CD4-positive, alpha-beta T cell treated with Interleukin-10 for 1 hour (primary cell): ENCODE results near the gene SIGLEC15.
"Not testable (repeated sequence)": the region's sequence is repeated elsewhere in the genome, so short reads cannot be mapped to it uniquely, and the experiment has no call there.

Experiments
- DNase-seq: peaks from one replicate; pipeline ENCODE4 v3.0.0-alpha.2; 2020

The SIGLEC15 gene

GRCh38 chr18:45825258-45826044 is at the start of gene SIGLEC15:
Gene SIGLEC15 (plus strand): TSS chr18:45825675. CDS start chr18:45825729, 54 bp downstream.
- no peak for DNase-seq

GRCh38 chr18:45775743-45776142 is 49.7 kb upstream of the SIGLEC15 start:
- no peak for DNase-seq

GRCh38 chr18:45777393-45777792 is 48.1 kb upstream of the SIGLEC15 start:
- no peak for DNase-seq

GRCh38 chr18:45780568-45780967 is 44.9 kb upstream of the SIGLEC15 start:
- no peak for DNase-seq

- DNase-seq: no peak
Observed at GRCh38 chr18:45782662-45783061, 42.8 kb upstream of the SIGLEC15 start.

GRCh38 chr18:45783097-45784075 is 42.1 kb upstream of the SIGLEC15 start:
- DNase-seq: no peak

GRCh38 chr18:45785134-45785533 is 40.3 kb upstream of the SIGLEC15 start:
- peak; percentile 33 for DNase-seq

- DNase-seq: no peak
Observed at GRCh38 chr18:45786941-45787340, 38.5 kb upstream of the SIGLEC15 start.

- DNase-seq: no peak
Observed at GRCh38 chr18:45787346-45787745, 38.1 kb upstream of the SIGLEC15 start.

- no peak for DNase-seq
Observed at GRCh38 chr18:45788861-45789260, 36.6 kb upstream of the SIGLEC15 start.

- DNase-seq: no peak
Observed at GRCh38 chr18:45792506-45793263, 32.8 kb upstream of the SIGLEC15 start.

- DNase-seq: no peak
Observed at GRCh38 chr18:45793264-45793965, 32.1 kb upstream of the SIGLEC15 start.

- no peak for DNase-seq
Observed at GRCh38 chr18:45801416-45802004, 24.0 kb upstream of the SIGLEC15 start.

GRCh38 chr18:45802814-45803492 is 22.5 kb upstream of the SIGLEC15 start:
- DNase-seq: no peak

- no peak for DNase-seq
Observed at GRCh38 chr18:45805551-45805950, 19.9 kb upstream of the SIGLEC15 start.

- DNase-seq: no peak
Observed at GRCh38 chr18:45806226-45806625, 19.2 kb upstream of the SIGLEC15 start.

- DNase-seq: peak; percentile 31
Observed at GRCh38 chr18:45807144-45807543, 18.3 kb upstream of the SIGLEC15 start.

- not testable (repeated sequence) for DNase-seq
Observed at GRCh38 chr18:45814733-45815132, 10.7 kb upstream of the SIGLEC15 start.

- DNase-seq: no peak
Observed at GRCh38 chr18:45817543-45817942, 7.9 kb upstream of the SIGLEC15 start.

GRCh38 chr18:45818765-45819164 is 6.7 kb upstream of the SIGLEC15 start:
- not testable (repeated sequence) for DNase-seq

- DNase-seq: no peak
Observed at GRCh38 chr18:45820106-45820745, 5.2 kb upstream of the SIGLEC15 start.
